GM19455 (cell line): ENCODE results near the gene EHMT2.
"Not testable (repeated sequence)": the region's sequence is repeated elsewhere in the genome, so short reads cannot be mapped to it uniquely, and the experiment has no call there.

ENCODE experiments used
- ATAC-seq: cut with Tn5 transposase; IDR thresholded peaks from one replicate; pipeline ENCODE4 v1.9.1; 2021; ENCODE audit not compliant: unreplicated experiment

The EHMT2 gene

GRCh38 chr6:31915756-31916155 lies 18.3 kb upstream of the EHMT2 start:
- ATAC-seq, result no peak

- no peak for ATAC-seq
Measured at GRCh38 chr6:31915351-31915750, 17.9 kb upstream of the EHMT2 start.

GRCh38 chr6:31911826-31912585 lies 14.5 kb upstream of the EHMT2 start:
- no peak for ATAC-seq

- not testable (repeated sequence) for ATAC-seq
Measured at GRCh38 chr6:31909298-31909697, 11.8 kb upstream of the EHMT2 start.

- ATAC-seq, result peak; percentile 65
Measured at GRCh38 chr6:31908791-31909190, 11.3 kb upstream of the EHMT2 start.

- ATAC-seq, result not testable (repeated sequence)
Measured at GRCh38 chr6:31908255-31908654, 10.8 kb upstream of the EHMT2 start.

GRCh38 chr6:31907158-31907813 lies 9.8 kb upstream of the EHMT2 start:
- no peak for ATAC-seq

GRCh38 chr6:31906727-31907126 lies 9.2 kb upstream of the EHMT2 start:
- not testable (repeated sequence) for ATAC-seq

GRCh38 chr6:31906122-31906521 lies 8.6 kb upstream of the EHMT2 start:
- ATAC-seq, result no peak

- no peak for ATAC-seq
Measured at GRCh38 chr6:31905041-31905440, 7.5 kb upstream of the EHMT2 start.

GRCh38 chr6:31903957-31904356 lies 6.5 kb upstream of the EHMT2 start:
- ATAC-seq, result no peak

- no peak for ATAC-seq
Measured at GRCh38 chr6:31901953-31902643, 4.6 kb upstream of the EHMT2 start, which contains the start of gene ZBTB12. TSS of gene ZBTB12 (minus strand) at chr6:31902086. CDS start at chr6:31901305, 781 bp downstream.

GRCh38 chr6:31901415-31901952 lies 4.0 kb upstream of the EHMT2 start:
- no peak for ATAC-seq

GRCh38 chr6:31900917-31901414 lies 3.5 kb upstream of the EHMT2 start:
- ATAC-seq, result no peak

- ATAC-seq, result no peak
Measured at GRCh38 chr6:31899882-31900722, 2.6 kb upstream of the EHMT2 start.

- ATAC-seq, result no peak
Measured at GRCh38 chr6:31899215-31899614, 1.7 kb upstream of the EHMT2 start.

- no peak for ATAC-seq
Measured at GRCh38 chr6:31898383-31899011, 999 bp upstream of the EHMT2 start.

GRCh38 chr6:31896856-31897611 lies 464 bp downstream of the EHMT2 start:
- no peak for ATAC-seq

- no peak for ATAC-seq
Measured at GRCh38 chr6:31896493-31896855, 1.0 kb downstream of the EHMT2 start.
